SH-SY5Y (cell line): ENCODE data around the gene RANBP17.

Source experiments
- GATA2 ChIP-seq: IDR thresholded peaks from 2 replicates; pipeline ENCODE4 v1.6.1; 2011; ENCODE audit warnings: mild to moderate bottlenecking, low read depth, low read length
- GATA3 ChIP-seq: IDR thresholded peaks from 2 replicates; pipeline ENCODE4 v1.6.1; 2011; ENCODE audit warnings: low read depth, mild to moderate bottlenecking, low read length, moderate library complexity

DNA sequence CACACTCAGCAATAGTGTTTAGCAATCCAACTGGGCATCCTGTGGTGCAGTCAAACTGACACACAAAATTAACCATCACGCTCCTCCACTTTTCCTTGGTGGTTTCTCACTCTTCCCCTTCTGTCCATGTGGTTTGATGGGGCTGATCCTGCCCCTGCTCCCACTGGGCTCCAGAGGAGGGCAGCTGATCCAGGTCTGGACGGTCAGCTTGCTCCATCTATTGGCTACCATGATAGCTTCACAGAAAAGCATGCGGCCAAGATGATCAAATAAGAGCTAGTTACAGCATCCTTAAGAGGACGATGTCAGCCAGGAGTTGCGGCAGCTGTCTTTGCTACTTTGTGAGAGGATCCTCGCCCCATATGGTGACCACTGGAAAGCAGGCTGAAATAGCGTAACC lies 29.6 kb upstream of the RANBP17 start:
- TF ChIP-seq GATA3: no peak
- no peak for TF ChIP-seq GATA2
